Panc1 (cell line): ENCODE results near the gene CD300LF.

Experiments
- POLR2AphosphoS5 ChIP-seq: IDR thresholded peaks from 2 replicates; pipeline ENCODE4 v1.6.1; 2012; ENCODE audit warnings: mild to moderate bottlenecking, low read depth, low read length, moderate library complexity
- SIN3A ChIP-seq: IDR thresholded peaks from 2 replicates; pipeline ENCODE4 v1.6.1; 2012; ENCODE audit warnings: low read depth, mild to moderate bottlenecking, low read length, moderate library complexity, borderline replicate concordance; ENCODE audit not compliant: insufficient read depth
- TF ChIP-seq, protein P1 (sequence below): fragments of 450-650 bp; IDR thresholded peaks from 2 replicates; pipeline ENCODE4 v1.5.1; 2017; ENCODE audit warnings: mild to moderate bottlenecking

DNA sequence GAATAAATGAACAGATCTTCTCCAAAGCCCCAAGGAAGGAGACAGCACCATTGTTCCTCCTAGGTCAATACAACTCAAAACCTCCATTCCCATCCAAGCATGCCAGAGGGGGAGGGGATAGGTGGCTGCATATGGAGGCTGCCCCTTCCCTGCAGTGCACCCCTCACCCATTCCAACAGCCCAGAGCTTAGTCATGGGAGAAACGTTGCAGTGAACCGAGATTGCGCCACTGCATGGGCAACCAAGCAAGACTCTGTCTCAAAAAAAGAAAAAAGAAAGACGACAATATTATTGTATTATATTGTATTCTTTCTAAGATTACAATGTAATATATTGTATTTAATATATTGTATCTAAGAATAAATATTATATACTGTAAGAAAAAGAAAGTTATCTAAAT is 52.8 kb downstream of the CD300LF start:
- TF ChIP-seq, protein P1, sequence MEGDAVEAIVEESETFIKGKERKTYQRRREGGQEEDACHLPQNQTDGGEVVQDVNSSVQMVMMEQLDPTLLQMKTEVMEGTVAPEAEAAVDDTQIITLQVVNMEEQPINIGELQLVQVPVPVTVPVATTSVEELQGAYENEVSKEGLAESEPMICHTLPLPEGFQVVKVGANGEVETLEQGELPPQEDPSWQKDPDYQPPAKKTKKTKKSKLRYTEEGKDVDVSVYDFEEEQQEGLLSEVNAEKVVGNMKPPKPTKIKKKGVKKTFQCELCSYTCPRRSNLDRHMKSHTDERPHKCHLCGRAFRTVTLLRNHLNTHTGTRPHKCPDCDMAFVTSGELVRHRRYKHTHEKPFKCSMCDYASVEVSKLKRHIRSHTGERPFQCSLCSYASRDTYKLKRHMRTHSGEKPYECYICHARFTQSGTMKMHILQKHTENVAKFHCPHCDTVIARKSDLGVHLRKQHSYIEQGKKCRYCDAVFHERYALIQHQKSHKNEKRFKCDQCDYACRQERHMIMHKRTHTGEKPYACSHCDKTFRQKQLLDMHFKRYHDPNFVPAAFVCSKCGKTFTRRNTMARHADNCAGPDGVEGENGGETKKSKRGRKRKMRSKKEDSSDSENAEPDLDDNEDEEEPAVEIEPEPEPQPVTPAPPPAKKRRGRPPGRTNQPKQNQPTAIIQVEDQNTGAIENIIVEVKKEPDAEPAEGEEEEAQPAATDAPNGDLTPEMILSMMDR = no peak
- TF ChIP-seq POLR2AphosphoS5 (no peak), SIN3A (no peak)
